ENCODE measurements around the gene SIRT2.
"Not testable (repeated sequence)": the region's sequence is repeated elsewhere in the genome, so short reads cannot be mapped to it uniquely, and the experiment has no call there.

The SIRT2 gene

GRCh38 chr19:38830039-38830733, 69.2 kb downstream of the SIRT2 start:
- no peak for DNase-seq (ENCODE audit: low read depth in 2 of 2, low spot score in 1 of 2)

DNA sequence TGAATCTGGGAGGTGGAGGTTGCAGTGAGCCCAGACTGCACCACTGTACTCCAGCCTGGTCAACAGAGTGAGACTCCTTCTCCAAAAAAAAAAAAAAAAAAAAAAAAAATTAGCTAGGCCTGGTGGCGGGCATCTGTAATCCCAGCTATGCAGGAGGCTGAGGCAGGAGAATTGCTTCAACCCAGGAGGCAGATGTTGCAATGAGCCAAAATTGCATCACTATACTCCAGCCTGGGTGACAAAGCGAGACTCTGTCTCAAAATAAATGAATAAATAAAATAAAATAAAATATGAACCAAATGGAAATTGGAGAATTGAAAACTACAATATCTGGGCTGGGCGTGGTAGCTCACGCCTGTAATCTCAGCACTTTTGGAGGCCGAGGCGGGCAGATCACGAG, 70.2 kb downstream of the SIRT2 start:
- not testable (repeated sequence) for DNase-seq (ENCODE audit: low read depth in 2 of 2, low spot score in 1 of 2)
